ENCODE measurements around the gene UCP2. TPM values are rescaled to one million over a fixed set of nuclear protein-coding genes. Genes with fewer than 3 reads are reported as not detected.

UCP2 gene
- total RNA-seq, 1 experiment from 2014 or later: 2.0 TPM

DNA sequence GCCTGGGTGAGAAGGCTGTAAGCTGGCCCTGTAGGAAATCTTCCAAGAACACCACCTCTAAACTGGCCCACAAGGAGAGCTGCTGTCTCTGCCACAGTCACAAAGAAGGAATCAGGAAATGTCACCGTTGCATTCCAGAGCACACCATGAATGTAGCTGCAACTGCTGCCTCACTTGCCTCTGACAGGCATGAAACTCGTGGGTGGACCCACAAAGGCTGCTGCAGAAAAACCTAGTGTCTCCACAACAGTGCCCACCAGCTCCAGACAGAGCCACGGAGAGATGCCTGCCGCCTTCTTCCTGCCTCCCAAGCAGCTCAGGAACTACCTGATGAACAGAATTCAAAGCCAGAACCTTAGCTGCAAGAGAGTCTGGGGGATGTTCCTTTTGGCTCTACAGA, 21.3 kb downstream of the UCP2 start:
- no peak for DNase-seq (ENCODE audit: low read depth in 1 of 2, low spot score in 2 of 2)
- no peaks in the 10 kb centered on the region for H3K9me3 ChIP-seq (replicated peaks)
- H3K4me1 ChIP-seq (replicated peaks): no peaks in the 10 kb centered on the region
- no peaks in the 10 kb centered on the region for H3K27me3 ChIP-seq (replicated peaks)
- no peaks in the 10 kb centered on the region for H3K36me3 ChIP-seq
- H3K4me3 ChIP-seq: no peak overlapping the region
- H3K27ac ChIP-seq: no peak overlapping the region

- Histone ChIP-seq H3K4me1 (replicated peaks) (no peaks in the 10 kb centered on the region), H3K9me3 (replicated peaks) (no peaks in the 10 kb centered on the region), H3K4me3 (no peak overlapping the region), H3K27ac (no peak overlapping the region), H3K27me3 (replicated peaks) (no peaks in the 10 kb centered on the region), H3K36me3 (no peaks in the 10 kb centered on the region)
- no peak for DNase-seq (ENCODE audit: low read depth in 1 of 2, low spot score in 2 of 2)
Measured at GRCh38 chr11:73958521-73959141, 24.0 kb downstream of the UCP2 start.

- Histone ChIP-seq H3K4me1 (replicated peaks) (no peaks in the 10 kb centered on the region), H3K27ac (no peak overlapping the region), H3K27me3 (replicated peaks) (no peaks in the 10 kb centered on the region), H3K36me3 (no peaks in the 10 kb centered on the region), H3K4me3 (no peak overlapping the region), H3K9me3 (replicated peaks) (no peaks in the 10 kb centered on the region)
- no peak for DNase-seq (ENCODE audit: low read depth in 1 of 2, low spot score in 2 of 2)
Measured at GRCh38 chr11:73957654-73958361, 24.8 kb downstream of the UCP2 start.

DNA sequence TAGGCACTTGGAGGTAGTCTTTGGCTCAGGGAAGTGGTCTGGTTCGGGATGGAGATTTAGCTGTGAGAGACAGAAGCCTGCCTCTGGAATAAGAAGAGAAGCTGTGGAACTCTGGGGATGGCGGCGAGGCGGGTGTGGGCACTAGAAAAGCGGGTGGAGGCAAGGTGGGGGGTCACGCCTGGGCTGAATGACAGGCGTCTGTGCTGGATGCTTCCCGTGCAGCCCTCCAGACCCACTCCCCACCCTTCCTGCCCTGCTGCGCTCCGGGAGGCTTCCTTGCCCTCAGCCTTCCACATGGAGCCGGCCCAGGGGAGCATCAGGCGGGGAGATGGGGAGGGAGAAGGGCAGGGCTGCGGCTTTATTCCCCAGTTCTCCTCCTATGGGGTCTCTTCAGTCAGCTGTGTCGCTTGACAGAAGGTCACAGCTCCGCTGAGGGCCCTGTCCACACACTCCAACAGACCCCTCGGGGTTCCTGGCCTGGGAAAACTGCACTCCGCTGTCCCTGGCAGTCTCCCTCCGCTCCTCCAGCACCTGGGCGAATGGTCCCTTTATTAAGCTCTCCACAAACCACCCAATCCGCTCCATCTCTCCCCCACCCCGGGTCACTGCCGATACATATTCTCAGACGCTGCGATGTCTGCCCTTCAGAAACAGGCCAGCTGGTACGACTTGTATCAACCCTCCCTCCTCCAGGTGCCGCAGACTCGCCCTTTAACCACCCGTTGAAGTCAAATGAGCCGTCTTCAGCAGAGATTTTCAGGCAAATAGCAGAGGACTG, 25.6 kb downstream of the UCP2 start:
- Histone ChIP-seq H3K27me3 (replicated peaks) (no peaks in the 10 kb centered on the region), H3K4me1 (replicated peaks) (no peaks in the 10 kb centered on the region), H3K36me3 (no peaks in the 10 kb centered on the region), H3K9me3 (replicated peaks) (no peaks in the 10 kb centered on the region), H3K4me3 (no peak overlapping the region), H3K27ac (no peak overlapping the region)
- DNase-seq (ENCODE audit: low read depth in 1 of 2, low spot score in 2 of 2): no peak

GRCh38 chr11:73951797-73952196, 30.8 kb downstream of the UCP2 start:
- no peaks in the 10 kb centered on the region for H3K9me3 ChIP-seq (replicated peaks)
- H3K27ac ChIP-seq: no peak overlapping the region
- no peaks in the 10 kb centered on the region for H3K27me3 ChIP-seq (replicated peaks)
- no peaks in the 10 kb centered on the region for H3K4me1 ChIP-seq (replicated peaks)
- no peaks in the 10 kb centered on the region for H3K36me3 ChIP-seq
- DNase-seq (ENCODE audit: low read depth in 1 of 2, low spot score in 2 of 2): no peak
- H3K4me3 ChIP-seq: no peak overlapping the region

DNA sequence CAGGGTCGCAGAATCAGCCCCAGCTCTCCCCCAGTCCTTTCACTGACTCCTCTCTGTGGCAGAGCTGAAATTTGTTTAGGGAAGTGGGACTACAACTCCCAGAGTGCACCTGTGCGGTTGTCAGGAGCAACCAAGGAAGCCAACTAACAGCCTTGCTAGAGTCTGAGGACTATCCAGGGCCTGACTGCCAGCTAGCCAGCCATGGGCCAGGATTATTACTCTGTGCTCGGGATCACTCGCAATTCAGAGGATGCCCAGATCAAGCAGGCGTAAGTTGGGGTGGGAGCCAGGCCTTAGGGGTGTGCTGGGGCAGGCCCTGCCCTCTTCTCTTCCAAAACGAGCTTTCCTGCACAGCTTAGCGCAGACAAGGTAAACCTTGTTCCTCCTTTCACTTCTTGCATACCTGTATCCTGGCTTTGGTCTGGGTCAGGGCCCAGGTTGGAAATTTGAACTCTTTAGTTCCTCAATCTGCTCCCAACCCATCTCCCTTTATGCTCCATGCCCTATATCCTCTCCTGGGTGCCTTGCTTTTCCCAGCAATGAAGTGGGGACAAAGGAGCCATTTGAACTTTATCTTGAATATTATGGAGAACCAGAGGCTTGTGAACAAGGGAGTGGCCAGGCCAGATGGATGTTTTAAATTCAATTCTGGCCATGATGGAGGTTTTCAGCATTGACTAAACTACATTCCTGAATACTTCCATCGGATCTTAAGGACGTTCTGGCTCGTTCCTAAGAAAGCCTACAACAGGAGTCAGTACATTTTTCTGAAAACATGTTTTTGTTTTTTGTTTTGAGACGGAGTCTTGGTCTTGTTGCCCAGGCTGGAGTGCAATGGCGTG, 31.6 kb downstream of the UCP2 start, which contains the start of gene DNAJB13:
Gene DNAJB13, plus strand, starts transcription at position 158 of the 842 bp plus-strand sequence. Its CDS starts 44 bp downstream, at position 202.
- no peaks in the 10 kb centered on the region for H3K36me3 ChIP-seq
- no peak within 1 kb of the TSS for H3K4me3 ChIP-seq
- DNase-seq (ENCODE audit: low read depth in 1 of 2, low spot score in 2 of 2): no peak
- no peaks in the 10 kb centered on the region for H3K9me3 ChIP-seq (replicated peaks)
- no peak within 1 kb of the TSS for H3K27ac ChIP-seq
- no peaks in the 10 kb centered on the region for H3K27me3 ChIP-seq (replicated peaks)
- H3K4me1 ChIP-seq (replicated peaks): no peaks in the 10 kb centered on the region

DNA sequence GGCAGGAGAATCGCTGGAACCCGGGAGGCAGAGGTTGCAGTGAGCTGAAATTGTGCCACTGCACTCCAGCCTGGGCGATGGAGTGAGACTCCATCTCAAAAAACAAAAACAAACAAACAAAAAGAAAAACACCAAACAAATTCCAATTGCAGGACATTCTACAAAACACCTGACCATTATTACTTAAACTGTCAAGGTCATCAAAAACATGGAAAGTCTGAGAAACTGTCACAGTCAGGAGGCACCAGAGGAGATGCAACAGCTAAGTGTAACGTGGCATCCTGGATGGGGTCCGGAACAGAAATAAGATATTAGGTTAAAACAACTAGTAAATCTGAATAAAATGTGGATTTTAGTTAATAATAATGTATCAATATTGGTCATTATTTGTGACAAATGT, 32.7 kb downstream of the UCP2 start:
- DNase-seq (ENCODE audit: low read depth in 1 of 2, low spot score in 2 of 2): no peak
- Histone ChIP-seq H3K27me3 (replicated peaks) (no peaks in the 10 kb centered on the region), H3K4me1 (replicated peaks) (no peaks in the 10 kb centered on the region), H3K36me3 (no peaks in the 10 kb centered on the region), H3K9me3 (replicated peaks) (no peaks in the 10 kb centered on the region), H3K4me3 (no peak overlapping the region), H3K27ac (no peak overlapping the region)

- Histone ChIP-seq H3K4me3 (no peak overlapping the region), H3K27me3 (replicated peaks) (no peaks in the 10 kb centered on the region), H3K9me3 (replicated peaks) (no peaks in the 10 kb centered on the region), H3K4me1 (replicated peaks) (no peaks in the 10 kb centered on the region), H3K27ac (no peak overlapping the region), H3K36me3 (no peaks in the 10 kb centered on the region)
- no peak for DNase-seq (ENCODE audit: low read depth in 1 of 2, low spot score in 2 of 2)
Measured at GRCh38 chr11:73949246-73949645, 33.4 kb downstream of the UCP2 start.

GRCh38 chr11:73946798-73947458, 35.7 kb downstream of the UCP2 start:
- H3K27me3 ChIP-seq (replicated peaks): no peaks in the 10 kb centered on the region
- DNase-seq (ENCODE audit: low read depth in 1 of 2, low spot score in 2 of 2): no peak
- H3K36me3 ChIP-seq: no peaks in the 10 kb centered on the region
- H3K27ac ChIP-seq: no peak overlapping the region
- H3K9me3 ChIP-seq (replicated peaks): no peaks in the 10 kb centered on the region
- H3K4me1 ChIP-seq (replicated peaks): no peaks in the 10 kb centered on the region
- no peak overlapping the region for H3K4me3 ChIP-seq

DNA sequence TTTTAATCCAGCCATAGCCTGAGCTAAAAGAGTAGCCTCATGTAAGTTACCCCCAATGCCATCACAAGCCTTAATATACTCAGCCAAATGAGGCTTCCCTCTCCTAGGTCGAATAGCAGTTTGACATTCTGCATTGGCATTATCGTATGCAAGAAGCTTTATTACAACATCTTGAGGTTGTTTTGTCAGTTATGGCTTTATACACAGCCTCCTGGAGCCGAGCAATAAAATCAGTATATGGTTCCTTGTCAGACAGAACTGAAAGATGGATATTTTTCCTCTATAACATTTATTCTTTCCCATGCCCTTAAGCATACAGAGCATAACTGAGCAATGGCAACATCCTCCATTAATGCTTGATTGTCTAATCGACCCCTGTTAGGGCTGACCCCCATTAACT, 37.2 kb downstream of the UCP2 start:
- no peaks in the 10 kb centered on the region for H3K9me3 ChIP-seq (replicated peaks)
- no peak overlapping the region for H3K4me3 ChIP-seq
- no peak for DNase-seq (ENCODE audit: low read depth in 1 of 2, low spot score in 2 of 2)
- H3K27me3 ChIP-seq (replicated peaks): no peaks in the 10 kb centered on the region
- no peaks in the 10 kb centered on the region for H3K36me3 ChIP-seq
- no peaks in the 10 kb centered on the region for H3K4me1 ChIP-seq (replicated peaks)
- no peak overlapping the region for H3K27ac ChIP-seq

GRCh38 chr11:73944901-73945300, 37.7 kb downstream of the UCP2 start:
- DNase-seq (ENCODE audit: low read depth in 1 of 2, low spot score in 2 of 2): no peak
- no peaks in the 10 kb centered on the region for H3K4me1 ChIP-seq (replicated peaks)
- H3K9me3 ChIP-seq (replicated peaks): no peaks in the 10 kb centered on the region
- H3K27me3 ChIP-seq (replicated peaks): no peaks in the 10 kb centered on the region
- H3K4me3 ChIP-seq: no peak overlapping the region
- H3K27ac ChIP-seq: no peak overlapping the region
- H3K36me3 ChIP-seq: no peaks in the 10 kb centered on the region

DNA sequence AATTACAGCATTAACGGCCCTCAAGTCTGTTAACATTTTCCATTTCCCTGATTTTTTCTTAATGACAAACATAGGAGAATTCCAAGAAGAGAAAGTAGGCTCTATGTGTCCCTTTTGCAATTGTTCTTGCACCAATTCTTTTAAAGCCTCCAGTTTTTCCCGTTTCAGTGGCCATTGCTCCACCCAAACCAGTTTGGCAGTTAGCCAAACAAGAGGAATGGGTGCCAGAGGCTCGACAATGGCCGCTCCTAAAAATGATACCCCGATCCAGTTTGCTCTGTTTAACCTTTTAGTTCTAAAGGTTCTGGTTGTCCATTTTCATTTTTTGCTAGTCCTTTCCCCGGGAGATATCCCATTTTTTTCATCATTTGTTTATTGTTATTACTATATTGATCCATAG, 38.6 kb downstream of the UCP2 start:
- H3K36me3 ChIP-seq: no peaks in the 10 kb centered on the region
- no peak for DNase-seq (ENCODE audit: low read depth in 1 of 2, low spot score in 2 of 2)
- H3K4me3 ChIP-seq: no peak overlapping the region
- H3K27me3 ChIP-seq (replicated peaks): no peaks in the 10 kb centered on the region
- no peak overlapping the region for H3K27ac ChIP-seq
- H3K4me1 ChIP-seq (replicated peaks): no peaks in the 10 kb centered on the region
- no peaks in the 10 kb centered on the region for H3K9me3 ChIP-seq (replicated peaks)

GRCh38 chr11:73942010-73942409, 40.6 kb downstream of the UCP2 start:
- no peak for DNase-seq (ENCODE audit: low read depth in 1 of 2, low spot score in 2 of 2)
- Histone ChIP-seq H3K4me1 (replicated peaks) (no peaks in the 10 kb centered on the region), H3K27me3 (replicated peaks) (no peaks in the 10 kb centered on the region), H3K36me3 (no peaks in the 10 kb centered on the region), H3K27ac (no peak overlapping the region), H3K9me3 (replicated peaks) (no peaks in the 10 kb centered on the region), H3K4me3 (no peak overlapping the region)
